GM19043 (cell line): Measurements from ENCODE around the gene DYNC2H1.

Experiments used
- ATAC-seq: cut with Tn5 transposase; IDR thresholded peaks from one replicate; pipeline ENCODE4 v1.9.1; 2021; ENCODE audit warnings: low read depth; ENCODE audit not compliant: unreplicated experiment

The DYNC2H1 gene

GRCh38 chr11:103274025-103274424 lies 164.8 kb downstream of the DYNC2H1 start:
- no peak for ATAC-seq

- no peak for ATAC-seq
Observed at GRCh38 chr11:103279821-103280220, 170.6 kb downstream of the DYNC2H1 start.

GRCh38 chr11:103281301-103281700 lies 172.1 kb downstream of the DYNC2H1 start:
- no peak for ATAC-seq

GRCh38 chr11:103284260-103284659 lies 175.0 kb downstream of the DYNC2H1 start:
- ATAC-seq: no peak

DNA sequence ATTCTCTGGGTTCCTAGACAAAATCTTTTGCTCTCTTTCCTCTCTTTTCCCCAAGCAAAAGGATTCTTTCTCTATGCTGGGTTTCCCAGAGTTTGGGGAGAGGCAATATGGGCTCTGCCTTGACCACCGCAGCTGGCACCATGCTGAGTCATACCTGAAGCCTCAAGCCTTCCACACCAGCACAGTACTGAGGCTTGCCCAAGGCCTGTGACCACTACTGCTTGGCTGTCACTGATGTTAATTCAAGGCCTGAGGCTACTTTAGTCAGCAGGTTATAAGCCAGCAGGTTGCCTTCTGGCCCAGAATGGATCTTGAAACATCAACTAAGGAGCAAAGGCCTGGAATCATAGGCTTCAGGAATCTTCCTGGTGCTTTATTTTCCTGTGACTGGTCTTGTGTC lies 185.3 kb downstream of the DYNC2H1 start:
- ATAC-seq: no peak

- no peak for ATAC-seq
Observed at GRCh38 chr11:103295704-103296103, 186.5 kb downstream of the DYNC2H1 start.

DNA sequence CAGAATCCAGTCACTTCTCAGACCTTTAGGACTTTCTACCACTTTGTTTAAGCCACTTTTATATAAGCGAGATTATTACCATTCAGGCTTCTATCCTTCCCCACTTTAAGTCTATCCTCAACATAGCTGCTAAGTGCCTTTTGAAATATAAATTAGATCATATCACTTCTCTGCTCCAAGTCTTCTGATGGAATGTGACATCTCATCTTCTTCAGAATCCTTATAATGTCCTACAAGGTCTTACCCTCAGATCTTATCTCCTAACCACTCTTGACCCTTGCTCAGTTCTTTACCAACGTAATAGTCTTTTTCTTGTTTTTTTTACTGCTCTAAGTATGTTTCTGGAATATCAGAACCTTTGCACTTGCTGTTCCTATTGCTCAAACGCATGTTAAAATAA lies 188.7 kb downstream of the DYNC2H1 start:
- ATAC-seq: no peak

- no peak for ATAC-seq
Observed at GRCh38 chr11:103315248-103315647, 206.0 kb downstream of the DYNC2H1 start.

- ATAC-seq: no peak
Observed at GRCh38 chr11:103317118-103317517, 207.9 kb downstream of the DYNC2H1 start.

- ATAC-seq: no peak
Observed at GRCh38 chr11:103322821-103323220, 213.6 kb downstream of the DYNC2H1 start.

- peak; percentile 7 for ATAC-seq
Observed at GRCh38 chr11:103325686-103326069, 216.5 kb downstream of the DYNC2H1 start.

DNA sequence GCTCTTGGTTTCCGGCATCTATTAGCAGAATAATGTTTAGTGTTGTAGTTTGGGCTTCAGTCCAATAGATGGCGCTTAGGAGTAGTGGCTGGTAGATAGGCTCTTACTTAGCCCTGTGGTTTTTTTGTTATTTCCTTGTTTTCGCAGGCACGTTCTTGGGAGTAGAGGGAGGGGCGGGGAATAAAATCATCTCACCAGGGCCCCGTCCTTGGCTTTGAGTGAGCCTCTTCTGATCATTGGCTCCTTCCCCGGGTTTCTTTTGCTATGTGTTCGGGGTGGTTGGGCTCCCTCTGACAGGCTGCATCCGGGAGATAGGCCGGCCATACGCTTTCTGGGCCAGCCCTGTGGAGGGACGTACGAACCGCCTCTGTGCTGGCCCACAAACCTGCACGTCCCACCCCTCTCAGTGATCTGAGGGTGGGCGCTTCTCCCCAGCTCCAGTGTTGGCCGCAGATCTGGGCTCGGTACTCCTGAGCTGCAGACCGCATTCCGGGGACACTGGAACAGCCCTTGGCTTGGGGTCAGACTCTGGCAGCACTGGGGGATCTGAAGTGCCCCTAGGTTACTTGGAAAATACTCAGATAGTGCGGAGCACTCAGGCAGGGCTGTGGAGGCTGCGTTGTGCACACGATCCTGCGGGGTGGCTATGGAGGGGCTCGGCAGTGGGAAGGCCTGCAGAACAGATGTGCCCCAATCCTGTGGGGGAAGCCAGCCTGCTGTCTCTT lies 217.0 kb downstream of the DYNC2H1 start:
- ATAC-seq: peak; percentile 95

- no peak for ATAC-seq
Observed at GRCh38 chr11:103327721-103328120, 218.5 kb downstream of the DYNC2H1 start.

DNA sequence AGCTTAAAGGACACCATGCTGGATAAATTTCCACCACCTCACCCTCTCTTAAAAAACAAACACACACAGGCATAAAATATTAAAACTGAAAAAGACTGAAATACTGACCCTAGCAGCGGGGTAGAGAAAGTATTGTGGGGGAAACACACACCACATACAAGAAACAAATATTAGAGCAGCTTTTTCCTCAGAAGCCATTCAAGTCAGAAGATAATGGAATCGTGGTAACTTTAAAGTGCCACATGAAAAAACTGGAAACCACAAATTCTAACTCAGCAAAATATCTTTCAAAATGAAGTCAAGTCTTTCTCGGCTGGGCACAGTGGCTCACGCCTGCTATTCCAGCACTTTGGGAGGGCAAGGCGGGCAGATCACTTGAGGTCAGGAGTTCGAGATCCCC lies 223.2 kb downstream of the DYNC2H1 start:
- no peak for ATAC-seq

GRCh38 chr11:103338621-103339484 lies 229.6 kb downstream of the DYNC2H1 start:
- no peak for ATAC-seq

DNA sequence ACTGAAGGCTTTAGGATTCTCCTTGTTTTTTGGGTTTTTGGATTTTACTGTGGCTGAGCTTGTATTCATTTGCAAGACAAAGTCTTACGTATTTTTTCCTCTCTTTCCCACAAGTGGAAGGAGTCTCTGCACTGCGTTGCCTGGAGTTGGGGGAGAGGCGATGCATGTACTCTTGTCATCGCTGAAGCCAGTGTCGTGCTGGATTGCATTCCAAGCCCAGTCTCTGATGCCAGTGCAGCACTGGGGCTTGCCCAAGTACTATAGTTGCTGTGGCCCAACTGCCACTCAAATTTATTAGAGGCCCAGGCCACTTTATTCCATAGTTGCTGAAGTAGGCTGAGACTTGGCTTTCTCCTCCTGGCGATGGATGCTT lies 230.2 kb downstream of the DYNC2H1 start:
- no peak for ATAC-seq

DNA sequence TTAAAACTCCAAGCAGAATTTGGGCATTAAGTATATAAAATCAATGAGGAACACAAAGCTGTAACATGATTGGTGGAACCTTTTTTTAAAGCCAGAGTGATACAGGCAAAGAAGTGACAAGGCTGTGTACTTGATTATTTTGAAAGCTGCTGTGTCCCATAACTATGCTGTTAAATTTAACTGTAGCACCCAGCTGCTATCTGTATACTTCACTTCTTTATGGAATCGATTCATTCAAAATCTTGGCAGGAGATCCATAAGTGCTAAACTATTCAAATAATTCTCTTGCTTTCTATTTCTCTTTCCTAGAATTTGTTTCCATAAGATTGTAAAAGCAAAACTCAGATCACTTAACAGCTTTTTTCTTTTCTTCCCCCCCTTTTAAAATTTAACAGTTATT lies 231.7 kb downstream of the DYNC2H1 start:
- no peak for ATAC-seq

- no peak for ATAC-seq
Observed at GRCh38 chr11:103344886-103345285, 235.7 kb downstream of the DYNC2H1 start.

DNA sequence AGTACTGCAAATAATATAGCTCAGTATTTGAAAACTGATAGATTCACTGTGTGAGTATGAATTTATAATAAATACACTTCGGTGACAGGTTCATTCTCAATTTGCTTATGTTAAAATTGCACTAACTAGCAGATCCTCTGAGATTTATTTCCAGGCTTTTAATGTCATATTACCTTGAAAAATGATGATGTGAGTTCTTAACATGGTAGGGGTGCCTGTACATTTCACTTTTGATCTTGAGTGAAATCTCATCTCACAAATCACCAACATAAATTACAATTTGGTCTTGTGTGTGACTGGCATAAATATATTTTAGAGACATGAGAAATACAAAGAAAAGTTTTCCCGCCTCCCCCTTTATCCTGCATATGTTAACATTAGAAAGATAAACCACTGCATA lies 240.4 kb downstream of the DYNC2H1 start:
- ATAC-seq: no peak

DNA sequence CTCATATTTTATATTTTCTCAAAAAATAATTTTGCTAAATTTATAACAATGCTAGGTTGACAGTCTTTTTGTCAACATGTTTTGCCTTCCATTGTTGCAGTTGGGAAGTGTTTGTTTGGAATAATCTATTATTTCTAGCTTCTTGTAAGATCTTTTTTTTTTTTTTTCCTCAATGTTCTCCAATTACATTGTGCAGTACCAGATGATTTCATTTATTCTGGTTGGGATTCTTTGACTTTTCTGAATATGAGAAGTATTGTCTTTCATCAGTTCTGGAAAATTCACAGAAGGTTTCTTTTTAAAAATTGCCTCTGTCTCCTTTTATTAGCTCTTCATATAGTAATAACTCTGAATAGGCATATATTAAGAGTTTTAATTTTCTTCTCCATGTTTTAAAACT lies 245.4 kb downstream of the DYNC2H1 start:
- no peak for ATAC-seq

- ATAC-seq: no peak
Observed at GRCh38 chr11:103358251-103358650, 249.0 kb downstream of the DYNC2H1 start.

DNA sequence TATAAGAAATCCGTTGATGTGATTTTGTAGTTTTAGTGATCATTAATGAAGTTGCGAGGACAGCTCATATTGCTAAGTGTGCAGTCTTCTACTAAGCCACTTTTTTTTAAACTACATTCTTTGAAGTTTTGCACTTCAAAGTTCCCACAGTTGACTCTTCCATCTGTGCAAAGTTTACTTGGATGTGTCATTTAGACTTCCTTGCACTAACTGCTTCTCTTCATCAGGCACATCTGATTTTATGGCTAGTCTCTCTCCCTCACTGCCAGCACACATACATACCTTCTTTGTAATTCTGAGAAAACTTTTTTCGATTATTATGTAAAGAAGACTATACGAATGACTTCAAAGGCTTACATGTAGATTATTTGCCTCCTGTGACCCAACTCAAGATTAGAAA lies 250.0 kb downstream of the DYNC2H1 start:
- ATAC-seq: no peak
